Measurements from ENCODE around the gene TK2. TPM values are rescaled to one million over a fixed set of nuclear protein-coding genes. Genes with fewer than 3 reads are reported as not detected.

TK2 gene
- total and polyA plus RNA-seq, 9 of the 15 experiments (the other 6 are each of a cell fraction or from before 2014, with no cell fraction given), result 1.1 to 10.2 (median 5.3) TPM

DNA sequence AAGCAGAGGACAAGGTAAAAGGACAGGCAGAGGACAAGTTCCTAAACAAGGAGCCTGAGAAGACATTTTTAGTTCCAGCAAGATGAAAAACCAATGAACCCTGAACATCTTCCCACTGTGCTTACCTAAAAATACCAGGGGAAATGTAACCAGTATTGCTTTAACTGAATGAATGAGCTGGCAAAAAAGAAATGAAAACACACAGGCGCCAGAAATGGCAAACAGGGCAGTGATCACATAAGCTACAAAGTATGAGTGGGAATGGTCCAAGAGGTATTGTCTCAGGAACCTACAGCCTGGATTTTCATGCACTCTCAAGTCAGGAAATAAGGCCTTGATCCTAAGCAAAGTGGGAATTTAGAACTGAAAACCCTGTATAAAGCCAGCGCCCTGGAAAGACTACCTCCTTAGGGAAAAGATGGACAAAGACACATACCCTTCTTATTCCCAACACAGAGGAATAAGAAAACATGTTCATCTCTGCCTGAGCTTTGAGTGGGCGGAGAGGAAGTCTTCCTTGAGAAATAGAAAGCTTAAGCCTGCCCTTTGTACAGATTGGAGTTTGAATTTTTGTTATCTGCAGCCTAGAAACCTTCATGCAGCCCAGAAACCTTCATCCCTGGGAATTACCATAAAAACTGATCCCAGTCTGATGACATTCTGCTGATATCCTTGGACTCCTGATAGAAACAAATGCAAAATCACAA is 31.5 kb upstream of the TK2 start:
- Histone ChIP-seq H3K9me3 (replicated peaks; ENCODE audit: control insufficient read depth, insufficient read depth, low read depth, low read length) (no peaks in the 10 kb centered on the region), H3K36me3 (ENCODE audit: control insufficient read depth, insufficient read depth, low read length) (no peaks in the 10 kb centered on the region), H2AFZ (ENCODE audit: low read depth, low read length) (no peak overlapping the region), H4K20me1 (replicated peaks; ENCODE audit: control insufficient read depth, insufficient read depth, low read length) (no peaks in the 10 kb centered on the region), H3K4me3 (no peak overlapping the region), H3K9me1 (ENCODE audit: control insufficient read depth, insufficient read depth, low read length) (no peaks in the 10 kb centered on the region), H3K27me3 (ENCODE audit: control insufficient read depth in 2 of 2, insufficient read depth in 2 of 2, low read length in 2 of 2) (peaks cover 4 to 16% of the 10 kb centered on the region in 2 experiments; a peak in 4 of 5 replicates), H3K27ac (ENCODE audit: extremely low read depth, low read depth, low read length) (no peak overlapping the region), H3K9ac (ENCODE audit: insufficient read depth in 1 of 2, low read depth in 2 of 2, low read length in 2 of 2) (no peak overlapping the region), H3K4me2 (ENCODE audit: insufficient read depth, low read length) (no peak overlapping the region), H3K4me1 (replicated peaks in 1 of 2; ENCODE audit: control insufficient read depth in 2 of 2, insufficient read depth in 2 of 2, low read length in 2 of 2) (peaks cover 0 to 9% of the 10 kb centered on the region in 2 experiments; a peak in 3 of 5 replicates), H3K79me2 (ENCODE audit: control insufficient read depth, insufficient read depth, low read length) (no peaks in the 10 kb centered on the region)
- TF ChIP-seq ZNF121 (CRISPR knock-in tag; conservative IDR thresholded peaks at IDR 0.05) (no peak), EGR1 (conservative IDR thresholded peaks at IDR 0.05) (peak; percentile 58)
- FAIRE-seq (no peak), ATAC-seq (no peak), DNase-seq (ENCODE audit: extremely low read depth in 1 of 4, low spot score in 3 of 4) (no peak)
- ChIA-PET CTCF (ENCODE audit: low intra/inter-chr PET ratio) (no interaction called here), POLR2A (interaction anchor here (1.0 kb wide), 2 partner anchors 9 to 12 kb away, joined by 3 to 4 read pairs; no protein-coding TSS in a partner anchor)
- BruUV-seq (replicated peaks), result no TSS peak
- intact Hi-C loops (cut with micrococcal nuclease), result no loop called here
- WGBS (ENCODE audit: insufficient coverage, low coverage, missing lambda C conversion rate), result 15% methylated on average over 3 of the region's 3 CpGs
- in situ Hi-C loops (cut with MboI), result no loop called here

GRCh38 chr16:66580605-66581209 is 30.8 kb upstream of the TK2 start:
- Histone ChIP-seq H3K79me2 (ENCODE audit: control insufficient read depth, insufficient read depth, low read length) (no peaks in the 10 kb centered on the region), H3K27me3 (ENCODE audit: control insufficient read depth in 2 of 2, insufficient read depth in 2 of 2, low read length in 2 of 2) (peaks cover 4 to 16% of the 10 kb centered on the region in 2 experiments; a peak in 4 of 5 replicates), H3K4me1 (replicated peaks in 1 of 2; ENCODE audit: control insufficient read depth in 2 of 2, insufficient read depth in 2 of 2, low read length in 2 of 2) (peaks cover 0 to 9% of the 10 kb centered on the region in 2 experiments; a peak in 4 of 5 replicates), H3K4me2 (ENCODE audit: insufficient read depth, low read length) (no peak overlapping the region), H3K36me3 (ENCODE audit: control insufficient read depth, insufficient read depth, low read length) (no peaks in the 10 kb centered on the region), H3K4me3 (no peak overlapping the region), H3K9ac (ENCODE audit: insufficient read depth in 1 of 2, low read depth in 2 of 2, low read length in 2 of 2) (no peak overlapping the region), H3K27ac (ENCODE audit: extremely low read depth, low read depth, low read length) (no peak overlapping the region), H2AFZ (ENCODE audit: low read depth, low read length) (no peak overlapping the region), H3K9me1 (ENCODE audit: control insufficient read depth, insufficient read depth, low read length) (no peaks in the 10 kb centered on the region), H3K9me3 (replicated peaks; ENCODE audit: control insufficient read depth, insufficient read depth, low read depth, low read length) (no peaks in the 10 kb centered on the region), H4K20me1 (replicated peaks; ENCODE audit: control insufficient read depth, insufficient read depth, low read length) (no peaks in the 10 kb centered on the region)
- in situ Hi-C loops (cut with MboI) (no loop called here), intact Hi-C loops (cut with micrococcal nuclease) (no loop called here)
- ChIA-PET POLR2A (interaction anchor here (1.0 kb wide), 1 partner anchor 9 kb away, joined by 3 read pairs; no protein-coding TSS in a partner anchor), CTCF (ENCODE audit: low intra/inter-chr PET ratio) (interaction anchor here (0.5 kb wide), 1 partner anchor 9 kb away, joined by 3 read pairs; no protein-coding TSS in a partner anchor)
- TF ChIP-seq, protein P1, sequence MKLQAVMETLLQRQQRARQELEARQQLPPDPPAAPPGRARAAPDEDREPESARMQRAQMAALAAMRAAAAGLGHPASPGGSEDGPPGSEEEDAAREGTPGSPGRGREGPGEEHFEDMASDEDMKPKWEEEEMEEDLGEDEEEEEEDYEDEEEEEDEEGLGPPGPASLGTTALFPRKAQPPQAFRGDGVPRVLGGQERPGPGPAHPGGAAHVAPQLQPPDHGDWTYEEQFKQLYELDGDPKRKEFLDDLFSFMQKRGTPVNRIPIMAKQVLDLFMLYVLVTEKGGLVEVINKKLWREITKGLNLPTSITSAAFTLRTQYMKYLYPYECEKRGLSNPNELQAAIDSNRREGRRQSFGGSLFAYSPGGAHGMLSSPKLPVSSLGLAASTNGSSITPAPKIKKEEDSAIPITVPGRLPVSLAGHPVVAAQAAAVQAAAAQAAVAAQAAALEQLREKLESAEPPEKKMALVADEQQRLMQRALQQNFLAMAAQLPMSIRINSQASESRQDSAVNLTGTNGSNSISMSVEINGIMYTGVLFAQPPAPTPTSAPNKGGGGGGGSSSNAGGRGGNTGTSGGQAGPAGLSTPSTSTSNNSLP (IDR thresholded peaks at IDR 0.05; ENCODE audit: borderline replicate concordance, low read depth, low read length), result no peak
- TF ChIP-seq, protein P2, sequence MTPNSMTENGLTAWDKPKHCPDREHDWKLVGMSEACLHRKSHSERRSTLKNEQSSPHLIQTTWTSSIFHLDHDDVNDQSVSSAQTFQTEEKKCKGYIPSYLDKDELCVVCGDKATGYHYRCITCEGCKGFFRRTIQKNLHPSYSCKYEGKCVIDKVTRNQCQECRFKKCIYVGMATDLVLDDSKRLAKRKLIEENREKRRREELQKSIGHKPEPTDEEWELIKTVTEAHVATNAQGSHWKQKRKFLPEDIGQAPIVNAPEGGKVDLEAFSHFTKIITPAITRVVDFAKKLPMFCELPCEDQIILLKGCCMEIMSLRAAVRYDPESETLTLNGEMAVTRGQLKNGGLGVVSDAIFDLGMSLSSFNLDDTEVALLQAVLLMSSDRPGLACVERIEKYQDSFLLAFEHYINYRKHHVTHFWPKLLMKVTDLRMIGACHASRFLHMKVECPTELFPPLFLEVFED (CRISPR knock-in tag; conservative IDR thresholded peaks at IDR 0.05), result no peak
- DNase-seq (ENCODE audit: extremely low read depth in 1 of 4, low spot score in 3 of 4) (no peak), FAIRE-seq (no peak), ATAC-seq (no peak)
- no TSS peak for BruUV-seq (replicated peaks)
- 11% methylated on average over 4 of the region's 4 CpGs for WGBS (ENCODE audit: insufficient coverage, low coverage, missing lambda C conversion rate)
